Fibroblast of skin of left quadriceps (primary cell): ENCODE measurements around the gene PCDHGA11.
"Not testable (repeated sequence)": the region's sequence is repeated elsewhere in the genome, so short reads cannot be mapped to it uniquely, and the experiment has no call there.

Experiments used
- DNase-seq, 2 experiments: peaks; one replicate each; pipeline ENCODE4 v3.0.0-alpha.2; 2013; ENCODE audit warnings: low read depth in 2 of 2

The PCDHGA11 gene

DNA sequence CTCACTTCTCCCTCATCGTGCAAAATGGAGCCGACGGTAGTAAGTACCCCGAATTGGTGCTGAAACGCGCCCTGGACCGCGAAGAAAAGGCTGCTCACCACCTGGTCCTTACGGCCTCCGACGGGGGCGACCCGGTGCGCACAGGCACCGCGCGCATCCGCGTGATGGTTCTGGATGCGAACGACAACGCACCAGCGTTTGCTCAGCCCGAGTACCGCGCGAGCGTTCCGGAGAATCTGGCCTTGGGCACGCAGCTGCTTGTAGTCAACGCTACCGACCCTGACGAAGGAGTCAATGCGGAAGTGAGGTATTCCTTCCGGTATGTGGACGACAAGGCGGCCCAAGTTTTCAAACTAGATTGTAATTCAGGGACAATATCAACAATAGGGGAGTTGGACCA, 10.4 kb downstream of the PCDHGA11 start:
- DNase-seq: no peak

- DNase-seq: not testable (repeated sequence)
Observed at GRCh38 chr5:141432308-141432707, 11.5 kb downstream of the PCDHGA11 start.

GRCh38 chr5:141432726-141433125, 11.9 kb downstream of the PCDHGA11 start:
- not testable (repeated sequence) for DNase-seq

- DNase-seq: no peak
Observed at GRCh38 chr5:141434006-141434405, 13.2 kb downstream of the PCDHGA11 start.

DNA sequence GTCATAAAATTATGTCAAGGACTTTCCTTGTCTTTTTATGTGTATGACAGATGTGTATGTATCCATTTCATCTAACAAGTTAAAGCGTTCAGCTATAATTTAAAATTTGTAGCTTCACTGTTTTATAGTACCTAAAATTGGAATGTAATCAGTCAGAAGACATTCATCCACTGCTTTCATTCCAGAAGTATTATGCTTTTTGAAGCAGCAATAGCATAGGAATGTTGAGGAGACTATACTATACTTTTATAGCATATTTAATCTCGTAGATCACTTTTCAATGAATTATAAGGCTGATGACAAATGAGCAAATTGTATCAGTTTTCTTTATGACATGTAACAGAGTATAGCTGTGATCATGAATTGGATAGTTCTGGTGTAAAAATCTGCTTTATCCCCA, 16.4 kb downstream of the PCDHGA11 start:
- DNase-seq: no peak

DNA sequence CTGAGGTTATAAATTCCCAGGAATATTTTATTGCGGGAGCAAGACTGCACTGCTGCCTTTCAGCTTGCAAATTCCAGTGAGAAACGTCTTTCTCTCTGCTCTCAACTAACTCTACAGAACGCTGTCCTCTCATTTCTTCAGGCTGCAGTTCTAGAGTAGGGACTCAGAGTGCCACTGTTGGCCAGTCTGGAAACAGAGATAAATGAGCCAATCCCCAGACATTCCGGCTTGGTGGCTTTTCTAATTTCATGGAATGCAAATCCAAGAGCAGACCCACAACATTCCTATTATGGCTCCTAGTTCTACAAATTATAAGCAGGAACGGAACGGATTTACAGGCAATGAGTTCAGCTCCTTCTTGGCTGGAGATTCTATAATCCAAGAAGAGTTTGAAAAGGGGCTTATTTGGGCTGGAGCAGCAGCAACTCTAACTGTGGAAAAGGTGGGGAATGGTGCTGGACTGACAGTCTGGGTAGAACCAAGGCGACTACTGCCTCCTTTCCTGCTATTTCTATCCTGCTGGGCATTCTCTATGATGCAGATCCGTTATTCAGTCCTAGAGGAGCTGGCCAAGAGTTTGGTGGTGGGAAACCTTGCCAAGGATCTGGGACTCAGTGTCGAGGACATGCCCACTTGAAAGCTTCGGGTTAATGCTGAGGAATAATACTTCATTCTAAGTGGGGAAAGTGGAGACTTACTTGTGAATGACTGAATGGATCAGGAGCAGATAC, 18.7 kb downstream of the PCDHGA11 start:
- no peak for DNase-seq

- no peak for DNase-seq
Observed at GRCh38 chr5:141440341-141440740, 19.5 kb downstream of the PCDHGA11 start.

DNA sequence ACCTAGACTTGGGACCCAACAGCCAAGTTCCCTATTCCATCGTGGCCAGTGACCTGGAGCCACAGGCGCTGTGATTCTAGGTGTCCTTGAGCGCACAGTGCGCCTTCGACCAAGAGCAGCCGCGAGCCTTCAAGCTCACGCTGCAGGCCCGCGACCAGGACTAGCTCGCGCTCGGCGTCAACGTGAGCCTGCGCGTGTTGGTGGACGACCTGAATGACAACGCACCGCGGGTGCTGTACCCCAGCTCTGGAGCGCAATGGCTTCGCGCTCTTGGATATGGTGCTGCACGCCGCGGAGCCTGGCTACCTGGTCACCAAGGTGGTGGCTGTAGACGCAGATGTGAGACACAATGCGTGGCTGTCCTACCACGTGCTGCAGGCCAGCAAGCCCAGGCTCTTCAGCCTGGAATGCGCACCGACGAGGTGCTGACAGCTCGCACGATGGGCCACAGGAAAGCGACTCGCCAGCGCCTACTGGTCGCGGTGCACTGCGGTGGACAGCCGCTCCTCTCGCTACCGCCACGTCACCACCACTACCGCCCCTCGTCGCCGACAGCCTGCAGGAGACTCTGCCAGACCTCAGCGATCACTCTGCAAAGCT, 20.8 kb downstream of the PCDHGA11 start:
- DNase-seq: no peak

DNA sequence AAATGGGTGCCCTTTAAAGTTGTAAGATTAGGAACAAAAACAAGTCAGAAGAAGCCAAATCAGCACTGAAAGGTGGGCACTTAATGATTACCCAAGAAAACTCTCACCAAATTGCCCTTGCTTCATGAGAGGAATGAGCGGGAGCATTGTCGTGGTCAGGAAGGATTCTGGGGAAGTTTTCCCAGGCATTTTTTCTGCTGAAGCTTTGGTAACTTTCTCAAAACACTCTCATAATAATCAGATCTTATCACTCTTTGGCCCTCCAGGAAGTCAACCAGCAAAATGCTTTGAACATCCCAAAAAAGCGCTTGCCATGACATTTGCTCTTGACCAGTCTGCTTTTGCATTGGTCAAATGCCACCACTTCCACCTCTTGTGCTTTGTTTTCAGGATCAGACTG, 44.5 kb downstream of the PCDHGA11 start:
- no peak for DNase-seq
